ENCODE data around the gene MAP3K8. TPM values are rescaled to one million over a fixed set of nuclear protein-coding genes. Genes with fewer than 3 reads are reported as not detected.

MAP3K8 gene
- polyA plus RNA-seq, 3 donors: 54.5 to 206 (median 59.2) TPM

- H3K4me2 ChIP-seq (replicated peaks; ENCODE audit: extremely low read depth, low read length, poor library complexity, severe bottlenecking): no peak overlapping the region
- no peak overlapping the region for H2AFZ ChIP-seq (ENCODE audit: insufficient read depth, low read depth, low read length, poor library complexity, severe bottlenecking)
- intact Hi-C loops (cut with micrococcal nuclease): loop anchor here in 1 of 2 donors (5.0 kb wide), 1 partner anchor 38 kb away; no protein-coding TSS in a partner anchor
- Mint-ChIP-seq H3K4me1 (peaks cover 32% of the 10 kb centered on the region), H3K36me3 (peaks cover 28 to 29% of the 10 kb centered on the region in 2 donors), H3K4me3 (no peak overlapping the region), H3K27ac (peak overlapping the region in 2 of 7 donors; percentile 30 to 63), H3K9me3 (peaks cover 0 to under 1% (median 0%) of the 10 kb centered on the region in 7 donors), H3K27me3 (ENCODE audit: low read depth in 3 of 3) (peaks cover 0 to 6% (median 0%) of the 10 kb centered on the region in 3 donors)
- peaks cover 3% of the 10 kb centered on the region for H3K79me2 ChIP-seq (ENCODE audit: insufficient read depth, low read length)
- H3K27me3 ChIP-seq (ENCODE audit: control insufficient read depth in 2 of 2, insufficient read depth in 2 of 2, low read length in 2 of 2): no peaks in the 10 kb centered on the region
- H3K4me3 ChIP-seq (replicated peaks in 1 of 3; ENCODE audit: low read depth in 2 of 3, low read length in 3 of 3): no peak overlapping the region
- H3K27ac ChIP-seq (ENCODE audit: low read depth in 1 of 2, low read length in 2 of 2): no peak overlapping the region
- DNase-seq: no peak
- H3K9me3 ChIP-seq (replicated peaks in 1 of 2; ENCODE audit: control insufficient read depth in 1 of 2, insufficient read depth in 1 of 2, low read length in 2 of 2): no peaks in the 10 kb centered on the region
- H3K9ac ChIP-seq (ENCODE audit: insufficient read depth, low read length, poor library complexity, severe bottlenecking): no peak overlapping the region
- TF ChIP-seq CTCF (IDR thresholded peaks at IDR 0.05): no peak
- H4K20me1 ChIP-seq (ENCODE audit: insufficient read depth, low read length): peaks cover 11% of the 10 kb centered on the region
- peaks cover 29 to 31% of the 10 kb centered on the region in 2 donors for H3K36me3 ChIP-seq (replicated peaks in 1 of 2; ENCODE audit: control insufficient read depth in 1 of 2, insufficient read depth in 2 of 2, low read length in 2 of 2)
- 94% methylated on average over 2 of the region's 3 CpGs for WGBS (ENCODE audit: insufficient coverage)
- peaks cover 26 to 31% of the 10 kb centered on the region in 2 donors for H3K4me1 ChIP-seq (ENCODE audit: control insufficient read depth in 1 of 2, insufficient read depth in 2 of 2, low read length in 2 of 2)
Measured at GRCh38 chr10:30464675-30465074, 30.7 kb downstream of the MAP3K8 start.

GRCh38 chr10:30466445-30466844 is 32.5 kb downstream of the MAP3K8 start:
- peaks cover 0 to 6% (median 0%) of the 10 kb centered on the region in 3 donors for H3K27me3 Mint-ChIP-seq (ENCODE audit: low read depth in 3 of 3)
- Histone ChIP-seq H2AFZ (ENCODE audit: insufficient read depth, low read depth, low read length, poor library complexity, severe bottlenecking) (no peak overlapping the region), H3K36me3 (replicated peaks in 1 of 2; ENCODE audit: control insufficient read depth in 1 of 2, insufficient read depth in 2 of 2, low read length in 2 of 2) (peaks cover 13 to 14% of the 10 kb centered on the region in 2 donors), H3K4me1 (ENCODE audit: control insufficient read depth in 1 of 2, insufficient read depth in 2 of 2, low read length in 2 of 2) (peaks cover 19 to 21% of the 10 kb centered on the region in 2 donors), H3K9me3 (replicated peaks in 1 of 2; ENCODE audit: control insufficient read depth in 1 of 2, insufficient read depth in 1 of 2, low read length in 2 of 2) (no peaks in the 10 kb centered on the region), H3K4me3 (replicated peaks in 1 of 3; ENCODE audit: low read depth in 2 of 3, low read length in 3 of 3) (no peak overlapping the region), H3K79me2 (ENCODE audit: insufficient read depth, low read length) (no peaks in the 10 kb centered on the region), H4K20me1 (ENCODE audit: insufficient read depth, low read length) (no peaks in the 10 kb centered on the region), H3K9ac (ENCODE audit: insufficient read depth, low read length, poor library complexity, severe bottlenecking) (no peak overlapping the region), H3K27ac (ENCODE audit: low read depth in 1 of 2, low read length in 2 of 2) (no peak overlapping the region), H3K4me2 (replicated peaks; ENCODE audit: extremely low read depth, low read length, poor library complexity, severe bottlenecking) (no peak overlapping the region), H3K27me3 (ENCODE audit: control insufficient read depth in 2 of 2, insufficient read depth in 2 of 2, low read length in 2 of 2) (no peaks in the 10 kb centered on the region)
- H3K4me3 Mint-ChIP-seq: no peak overlapping the region
- no peaks in the 10 kb centered on the region for H3K9me3 Mint-ChIP-seq
- intact Hi-C loops (cut with micrococcal nuclease): no loop called here
- peaks cover 12% of the 10 kb centered on the region in 2 donors for H3K36me3 Mint-ChIP-seq
- no peak for TF ChIP-seq CTCF (IDR thresholded peaks at IDR 0.05)
- DNase-seq: no peak
- H3K4me1 Mint-ChIP-seq: peaks cover 25% of the 10 kb centered on the region
- no peak overlapping the region for H3K27ac Mint-ChIP-seq
- WGBS (ENCODE audit: insufficient coverage): 100% methylated on average over 4 of the region's 7 CpGs

Data from CD14-positive monocyte (primary cell).